ENCODE data around the gene CCDC97. TPM values are rescaled to one million over a fixed set of nuclear protein-coding genes. Genes with fewer than 3 reads are reported as not detected.
"Not testable (repeated sequence)": the region's sequence is repeated elsewhere in the genome, so short reads cannot be mapped to it uniquely, and the experiment has no call there.

Gene CCDC97
- polyA plus RNA-seq, 1 experiment = 8.5 TPM

DNA sequence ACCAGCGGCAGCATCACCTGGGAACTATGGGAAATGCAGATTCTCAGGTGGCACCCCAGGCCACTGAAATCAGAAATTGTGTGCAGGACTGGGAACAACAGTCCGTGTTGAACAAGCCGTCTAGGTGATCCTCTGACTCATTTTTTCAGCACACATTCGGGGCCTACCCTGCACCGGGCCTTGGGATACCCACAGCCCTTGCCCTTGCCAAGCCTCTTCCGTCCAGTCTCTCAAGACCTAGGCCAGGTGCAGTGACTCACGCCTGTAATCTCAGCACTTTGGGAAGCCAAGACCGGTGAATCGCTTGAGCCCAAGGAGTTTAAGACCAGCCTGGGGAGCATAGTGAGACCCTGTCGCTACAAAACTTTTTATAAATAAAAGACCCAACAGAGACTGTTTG, 25.5 kb downstream of the CCDC97 start:
- no peak overlapping the region for H3K27ac ChIP-seq (ENCODE audit: low read depth, low read length)
- TF ChIP-seq, protein P1, sequence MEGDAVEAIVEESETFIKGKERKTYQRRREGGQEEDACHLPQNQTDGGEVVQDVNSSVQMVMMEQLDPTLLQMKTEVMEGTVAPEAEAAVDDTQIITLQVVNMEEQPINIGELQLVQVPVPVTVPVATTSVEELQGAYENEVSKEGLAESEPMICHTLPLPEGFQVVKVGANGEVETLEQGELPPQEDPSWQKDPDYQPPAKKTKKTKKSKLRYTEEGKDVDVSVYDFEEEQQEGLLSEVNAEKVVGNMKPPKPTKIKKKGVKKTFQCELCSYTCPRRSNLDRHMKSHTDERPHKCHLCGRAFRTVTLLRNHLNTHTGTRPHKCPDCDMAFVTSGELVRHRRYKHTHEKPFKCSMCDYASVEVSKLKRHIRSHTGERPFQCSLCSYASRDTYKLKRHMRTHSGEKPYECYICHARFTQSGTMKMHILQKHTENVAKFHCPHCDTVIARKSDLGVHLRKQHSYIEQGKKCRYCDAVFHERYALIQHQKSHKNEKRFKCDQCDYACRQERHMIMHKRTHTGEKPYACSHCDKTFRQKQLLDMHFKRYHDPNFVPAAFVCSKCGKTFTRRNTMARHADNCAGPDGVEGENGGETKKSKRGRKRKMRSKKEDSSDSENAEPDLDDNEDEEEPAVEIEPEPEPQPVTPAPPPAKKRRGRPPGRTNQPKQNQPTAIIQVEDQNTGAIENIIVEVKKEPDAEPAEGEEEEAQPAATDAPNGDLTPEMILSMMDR (IDR thresholded peaks at IDR 0.05; ENCODE audit: low read depth, low read length) = no peak
- POLR2A ChIA-PET = no interaction called here
- DNase-seq (ENCODE audit: low read depth, low spot score) = no peak
- no peaks in the 10 kb centered on the region for H3K9me3 ChIP-seq (ENCODE audit: control insufficient read depth, insufficient read depth, low read length)
- no peaks in the 10 kb centered on the region for H3K27me3 ChIP-seq (ENCODE audit: control insufficient read depth, insufficient read depth, low read length)
- no peak overlapping the region for H3K4me3 ChIP-seq (ENCODE audit: low read depth, low read length)
- CTCF ChIA-PET = interaction anchor here (0.8 kb wide), 1 partner anchor 14 kb away, joined by 3 read pairs; no protein-coding TSS in a partner anchor

GRCh38 chr19:41339936-41340335, 30.0 kb downstream of the CCDC97 start:
- TF ChIP-seq, protein P1 (IDR thresholded peaks at IDR 0.05; ENCODE audit: low read depth, low read length) = no peak
- ChIA-PET CTCF (no interaction called here), POLR2A (no interaction called here)
- H3K27me3 ChIP-seq (ENCODE audit: control insufficient read depth, insufficient read depth, low read length) = no peaks in the 10 kb centered on the region
- no peak overlapping the region for H3K4me3 ChIP-seq (ENCODE audit: low read depth, low read length)
- DNase-seq (ENCODE audit: low read depth, low spot score) = no peak
- no peak overlapping the region for H3K27ac ChIP-seq (ENCODE audit: low read depth, low read length)
- no peaks in the 10 kb centered on the region; the same call in 1 of the 2 replicates for H3K9me3 ChIP-seq (ENCODE audit: control insufficient read depth, insufficient read depth, low read length)

DNA sequence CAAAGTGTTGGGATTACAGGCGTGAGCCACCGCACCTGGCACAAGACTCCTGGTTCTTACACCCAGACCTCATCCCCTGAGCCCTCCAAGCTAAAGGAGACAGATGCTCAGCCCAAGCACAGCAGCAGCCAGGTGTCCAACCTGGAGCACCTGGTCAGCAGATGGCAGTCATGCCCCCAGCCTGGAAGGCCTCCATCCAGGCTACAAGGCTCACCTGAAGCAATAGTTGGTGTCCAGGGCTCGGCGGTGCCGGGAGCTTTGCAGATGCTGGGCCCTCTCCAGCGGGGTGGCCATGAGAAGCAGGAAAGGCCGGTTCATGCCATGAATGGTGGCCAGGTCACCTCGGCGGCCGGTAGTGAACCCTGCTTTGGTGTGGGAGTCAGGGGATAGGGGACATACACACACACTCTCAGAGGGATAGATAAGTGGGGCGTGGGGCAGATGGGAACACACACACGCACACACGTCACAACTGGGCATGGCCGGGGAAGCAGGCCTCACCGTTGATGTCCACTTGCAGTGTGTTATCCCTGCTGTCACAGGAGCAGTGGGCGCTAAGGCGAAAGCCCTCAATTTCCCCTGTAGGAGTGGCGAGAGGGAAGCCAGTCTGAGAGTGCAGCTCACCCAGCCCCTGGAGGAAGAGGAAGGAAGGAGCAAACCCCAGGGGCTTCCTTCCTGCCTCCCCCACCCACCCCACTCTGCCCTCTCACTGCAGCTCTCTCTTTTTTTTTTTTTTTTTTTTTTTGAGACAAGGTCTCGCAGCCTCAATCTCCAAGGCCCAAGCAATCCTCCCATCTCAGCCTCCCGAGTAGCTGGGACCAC, 31.9 kb downstream of the CCDC97 start:
- TF ChIP-seq, protein P1 (IDR thresholded peaks at IDR 0.05; ENCODE audit: low read depth, low read length) = no peak
- POLR2A ChIA-PET = interaction anchor here (0.8 kb wide), 1 partner anchor 11 kb away, joined by 7 read pairs; no protein-coding TSS in a partner anchor
- H3K27ac ChIP-seq (ENCODE audit: low read depth, low read length) = no peak overlapping the region
- no peaks in the 10 kb centered on the region; the same call in 1 of the 2 replicates for H3K9me3 ChIP-seq (ENCODE audit: control insufficient read depth, insufficient read depth, low read length)
- no peak for DNase-seq (ENCODE audit: low read depth, low spot score)
- H3K27me3 ChIP-seq (ENCODE audit: control insufficient read depth, insufficient read depth, low read length) = no peaks in the 10 kb centered on the region
- CTCF ChIA-PET = interaction anchor here (0.6 to 1.4 kb wide), 3 partner anchors 10 to 20 kb away, joined by 3 to 4 read pairs (median 3); no protein-coding TSS in a partner anchor
- H3K4me3 ChIP-seq (ENCODE audit: low read depth, low read length) = no peak overlapping the region

DNA sequence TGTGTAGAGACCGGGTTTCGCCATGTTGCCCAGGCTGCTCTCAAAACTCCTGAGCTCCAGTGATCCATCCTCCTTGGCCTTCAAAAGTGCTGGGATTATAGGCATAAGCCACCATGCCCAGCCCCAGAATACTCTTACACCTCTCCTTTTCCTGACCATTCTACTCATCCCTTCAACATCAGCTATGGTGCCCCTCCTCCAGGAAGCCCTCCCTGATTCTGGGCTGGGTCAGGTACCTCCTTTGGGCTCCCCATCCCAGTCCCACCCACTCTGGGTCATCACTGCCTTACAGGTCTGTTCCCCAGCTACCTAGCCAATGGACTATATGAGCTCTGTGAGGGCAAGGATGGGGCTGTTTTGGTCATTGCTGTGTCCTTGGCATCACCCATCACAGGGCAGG, 34.2 kb downstream of the CCDC97 start:
- no peaks in the 10 kb centered on the region; the same call in 1 of the 2 replicates for H3K9me3 ChIP-seq (ENCODE audit: control insufficient read depth, insufficient read depth, low read length)
- POLR2A ChIA-PET = no interaction called here
- H3K27ac ChIP-seq (ENCODE audit: low read depth, low read length) = no peak overlapping the region
- H3K27me3 ChIP-seq (ENCODE audit: control insufficient read depth, insufficient read depth, low read length) = no peaks in the 10 kb centered on the region
- TF ChIP-seq, protein P1 (IDR thresholded peaks at IDR 0.05; ENCODE audit: low read depth, low read length) = no peak
- CTCF ChIA-PET = no interaction called here
- H3K4me3 ChIP-seq (ENCODE audit: low read depth, low read length) = no peak overlapping the region
- no peak for DNase-seq (ENCODE audit: low read depth, low spot score)

- H3K9me3 ChIP-seq (ENCODE audit: control insufficient read depth, insufficient read depth, low read length); H3K4me3 ChIP-seq (ENCODE audit: low read depth, low read length); POLR2A ChIA-PET; DNase-seq (ENCODE audit: low read depth, low spot score); H3K27ac ChIP-seq (ENCODE audit: low read depth, low read length); H3K27me3 ChIP-seq (ENCODE audit: control insufficient read depth, insufficient read depth, low read length): not testable (repeated sequence)
- CTCF ChIA-PET = interaction anchor here (0.6 to 1.0 kb wide), 3 partner anchors 16 to 548 kb away, joined by 3 to 7 read pairs (median 3); no protein-coding TSS in a partner anchor
Observed at GRCh38 chr19:41346916-41347315, 36.9 kb downstream of the CCDC97 start.
